Mesendoderm (in vitro differentiated cells): ENCODE measurements around the gene TMEM192. TPM values are rescaled to one million over a fixed set of nuclear protein-coding genes. Genes with fewer than 3 reads are reported as not detected.

Source experiments
- DNase-seq: peaks from one replicate; pipeline ENCODE4 v3.0.0; 2013
- H2AK5ac ChIP-seq: 2 replicates; pipeline ENCODE4 v1.6.1; 2013; ENCODE audit warnings: low read length, inconsistent platforms
- H2BK120ac ChIP-seq: 2 replicates; pipeline ENCODE4 v1.6.1; 2013; ENCODE audit warnings: low read depth, mild to moderate bottlenecking, low read length, moderate library complexity, mixed read lengths
- H2BK15ac ChIP-seq: replicated peaks from 2 replicates; pipeline ENCODE4 v1.6.1; 2013; ENCODE audit warnings: low read depth, mild to moderate bottlenecking, moderate library complexity
- H2BK5ac ChIP-seq: 2 replicates; pipeline ENCODE4 v1.6.1; 2013; ENCODE audit warnings: low read length, inconsistent platforms
- H3K18ac ChIP-seq: 2 replicates; pipeline ENCODE4 v1.6.1; 2013; ENCODE audit warnings: mild to moderate bottlenecking, low read length, mixed read lengths
- H3K23ac ChIP-seq: one replicate; pipeline ENCODE4 v1.6.1; 2013; ENCODE audit warnings: low read length
- H3K27ac ChIP-seq: 2 replicates; pipeline ENCODE4 v1.5.1; 2013; ENCODE audit warnings: low read depth, mild to moderate bottlenecking, inconsistent platforms, low read length, moderate library complexity
- H3K27me3 ChIP-seq: 2 replicates; pipeline ENCODE4 v1.6.1; 2013; ENCODE audit warnings: low read length, control low read depth, mild to moderate bottlenecking, inconsistent platforms; ENCODE audit not compliant: insufficient read depth, poor library complexity
- H3K36me3 ChIP-seq: 2 replicates; pipeline ENCODE4 v1.6.1; 2013; ENCODE audit warnings: low read length, inconsistent platforms; ENCODE audit not compliant: control insufficient read depth, insufficient read depth
- H3K4ac ChIP-seq: one replicate; pipeline ENCODE4 v1.6.1; 2013; ENCODE audit warnings: low read depth, mild to moderate bottlenecking, low read length, moderate library complexity
- H3K4me1 ChIP-seq: 2 replicates; pipeline ENCODE4 v1.6.1; 2013; ENCODE audit warnings: low read depth, low read length, inconsistent platforms; ENCODE audit not compliant: control insufficient read depth
- H3K4me2 ChIP-seq: 2 replicates; pipeline ENCODE4 v1.6.1; 2013; ENCODE audit warnings: low read length
- H3K4me3 ChIP-seq: 2 replicates; pipeline ENCODE4 v1.5.1; 2013; ENCODE audit warnings: mild to moderate bottlenecking, low read length
- H3K56ac ChIP-seq: one replicate; pipeline ENCODE4 v1.6.1; 2013; ENCODE audit warnings: low read length
- H3K79me1 ChIP-seq: 2 replicates; pipeline ENCODE4 v1.6.1; 2013; ENCODE audit warnings: low read length, inconsistent platforms
- H3K79me2 ChIP-seq: 2 replicates; pipeline ENCODE4 v1.6.1; 2013; ENCODE audit warnings: mild to moderate bottlenecking, low read length; ENCODE audit not compliant: control insufficient read depth, insufficient read depth
- H3K9ac ChIP-seq: 2 replicates; pipeline ENCODE4 v1.6.1; 2013; ENCODE audit warnings: low read length, inconsistent platforms
- H4K5ac ChIP-seq: one replicate; pipeline ENCODE4 v1.6.1; 2013; ENCODE audit warnings: low read length
- H4K8ac ChIP-seq: one replicate; pipeline ENCODE4 v1.6.1; 2013; ENCODE audit warnings: low read depth, mild to moderate bottlenecking, control low read depth, low read length, moderate library complexity
- WGBS: extraction: QIAGEN DNeasy Blood & Tissue Kit; methylation state at CpG from one replicate; pipeline ENCODE4 v1.1.7; 2013; ENCODE audit warnings: low lambda C conversion rate, missing lambda C conversion rate; ENCODE audit not compliant: insufficient coverage; ENCODE audit errors: extremely low coverage; 5-methylcytosine and 5-hydroxymethylcytosine counted together
- polyA plus RNA-seq, 2 experiments: library from polyadenylated mRNA; stranded (reverse); fragments of 200-250 nt; gene quantifications; one replicate each; pipeline ENCODE4 v1.2.3, GENCODE V29; 2013

TMEM192 gene
- 9.0 TPM for polyA plus RNA-seq (2013, experiment 1 of 2)
- polyA plus RNA-seq (2013, experiment 2 of 2), result 9.7 TPM

DNA sequence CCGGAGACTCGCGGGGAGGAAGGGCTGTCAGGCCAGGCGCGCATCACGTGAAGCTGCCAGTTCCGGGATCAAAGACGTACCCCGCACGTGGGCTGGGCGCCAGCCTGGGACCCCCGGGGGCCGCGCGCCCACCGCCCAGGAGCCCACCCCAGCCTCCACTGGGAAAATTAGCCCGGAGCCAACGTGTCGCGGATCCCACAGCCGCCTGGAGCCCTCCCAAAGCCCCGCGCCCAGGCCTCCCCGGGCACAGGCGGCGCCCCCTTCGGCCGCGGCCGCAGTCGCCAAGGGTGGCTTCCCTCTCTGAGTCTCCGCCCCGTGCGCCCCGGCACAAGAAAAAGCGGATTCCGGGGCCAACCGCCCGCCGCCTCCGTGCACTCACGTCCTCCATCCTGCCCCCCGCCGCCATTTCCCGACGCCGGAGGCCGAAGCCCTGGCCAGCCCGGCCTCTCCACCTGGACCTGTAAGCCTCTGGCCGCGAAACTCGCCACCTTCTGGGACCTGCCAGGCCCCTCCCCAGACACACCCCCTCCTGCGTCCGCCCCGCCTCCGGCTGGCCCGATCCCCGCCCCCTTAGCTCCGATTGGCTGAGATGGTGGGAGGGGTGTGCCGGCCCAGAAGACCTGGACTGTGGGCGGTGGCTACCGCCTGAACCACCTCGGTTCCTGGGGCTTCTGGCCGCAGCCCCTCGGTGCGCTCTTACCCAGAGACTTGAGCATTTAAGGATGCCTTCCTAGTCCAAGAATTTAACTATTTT lies at the start of gene TMEM192:
Gene TMEM192 (minus strand): TSS at position 493 of the 754 bp plus-strand sequence. CDS start 87 bp downstream, at position 406.
- Histone ChIP-seq H4K8ac (no peak within 1 kb of the TSS), H2BK15ac (no peak within 1 kb of the TSS), H3K4me3 (peak within 1 kb of the TSS; percentile 80), H2BK5ac (no peak within 1 kb of the TSS), H3K27me3 (no peaks in the 10 kb centered on the region), H3K4ac (no peak within 1 kb of the TSS), H2AK5ac (no peak within 1 kb of the TSS), H4K5ac (no peak within 1 kb of the TSS), H3K9ac (peak within 1 kb of the TSS; percentile 83), H3K4me2 (peak within 1 kb of the TSS; percentile 77), H3K23ac (no peak within 1 kb of the TSS), H2BK120ac (no peak within 1 kb of the TSS), H3K79me2 (no peaks in the 10 kb centered on the region), H3K4me1 (no peaks in the 10 kb centered on the region), H3K36me3 (no peaks in the 10 kb centered on the region), H3K27ac (no peak within 1 kb of the TSS), H3K18ac (peak within 1 kb of the TSS; percentile 39), H3K79me1 (no peaks in the 10 kb centered on the region), H3K56ac (peak within 1 kb of the TSS; percentile 86)
- peak; percentile 96 for DNase-seq
- no CpG with 5 or more reads among the region's 66 CpGs for WGBS

DNA sequence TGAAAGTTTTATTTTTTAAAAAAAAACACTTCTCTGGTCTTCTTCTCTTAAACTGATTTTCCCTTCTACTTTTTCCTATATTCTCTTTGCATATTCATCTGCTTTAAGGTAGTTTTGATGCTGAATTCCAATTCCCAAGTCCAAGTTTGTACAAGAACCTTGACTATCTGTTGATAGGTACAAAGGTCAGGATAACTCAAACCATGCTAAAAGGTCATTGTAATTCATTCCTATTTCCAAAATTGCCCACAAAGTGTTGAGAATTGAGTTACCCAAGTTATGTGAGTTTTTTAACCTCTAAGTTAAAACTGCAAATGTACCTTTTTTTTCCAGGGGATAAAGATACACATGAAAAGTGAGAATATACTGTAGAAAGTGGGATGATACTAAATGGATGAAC lies 46.1 kb upstream of the TMEM192 start:
- Histone ChIP-seq H3K56ac (no peak overlapping the region), H3K9ac (no peak overlapping the region), H2AK5ac (no peak overlapping the region), H3K4me2 (no peak overlapping the region), H3K27ac (no peak overlapping the region), H3K27me3 (no peaks in the 10 kb centered on the region), H3K36me3 (no peaks in the 10 kb centered on the region), H3K4me1 (no peaks in the 10 kb centered on the region), H2BK15ac (no peak overlapping the region), H4K5ac (no peak overlapping the region), H4K8ac (no peak overlapping the region), H2BK5ac (no peak overlapping the region), H3K79me1 (no peaks in the 10 kb centered on the region), H3K4ac (no peak overlapping the region), H3K4me3 (no peak overlapping the region), H3K79me2 (no peaks in the 10 kb centered on the region), H3K23ac (no peak overlapping the region), H3K18ac (no peak overlapping the region), H2BK120ac (no peak overlapping the region)
- no peak for DNase-seq

- H4K8ac ChIP-seq, result no peak overlapping the region
- no peak overlapping the region for H3K18ac ChIP-seq
- no CpG with 5 or more reads among the region's 2 CpGs for WGBS
- no peak overlapping the region for H3K4ac ChIP-seq
- no peak overlapping the region for H3K9ac ChIP-seq
- no peak overlapping the region for H3K23ac ChIP-seq
- H3K56ac ChIP-seq, result no peak overlapping the region
- H3K79me2 ChIP-seq, result no peaks in the 10 kb centered on the region
- H2AK5ac ChIP-seq, result no peak overlapping the region
- no peak overlapping the region for H2BK5ac ChIP-seq
- no peak overlapping the region for H4K5ac ChIP-seq
- H3K27me3 ChIP-seq, result no peaks in the 10 kb centered on the region
- H3K27ac ChIP-seq, result no peak overlapping the region
- no peak overlapping the region for H3K4me3 ChIP-seq
- H3K79me1 ChIP-seq, result no peaks in the 10 kb centered on the region
- H2BK15ac ChIP-seq, result no peak overlapping the region
- H2BK120ac ChIP-seq, result no peak overlapping the region
- no peaks in the 10 kb centered on the region for H3K36me3 ChIP-seq
- no peak for DNase-seq
- no peaks in the 10 kb centered on the region for H3K4me1 ChIP-seq
- no peak overlapping the region for H3K4me2 ChIP-seq
Measured at GRCh38 chr4:165156906-165157305, 44.2 kb upstream of the TMEM192 start.

GRCh38 chr4:165154482-165154881 lies 41.8 kb upstream of the TMEM192 start:
- H3K56ac ChIP-seq, result no peak overlapping the region
- no peak overlapping the region for H3K4me2 ChIP-seq
- no peak overlapping the region for H3K4me3 ChIP-seq
- H3K4me1 ChIP-seq, result no peaks in the 10 kb centered on the region
- no peak overlapping the region for H3K4ac ChIP-seq
- H3K23ac ChIP-seq, result no peak overlapping the region
- no peak overlapping the region for H2BK5ac ChIP-seq
- no peak overlapping the region for H3K18ac ChIP-seq
- H3K9ac ChIP-seq, result no peak overlapping the region
- no peaks in the 10 kb centered on the region for H3K36me3 ChIP-seq
- no peaks in the 10 kb centered on the region for H3K27me3 ChIP-seq
- H2BK15ac ChIP-seq, result no peak overlapping the region
- H3K79me1 ChIP-seq, result no peaks in the 10 kb centered on the region
- H4K8ac ChIP-seq, result no peak overlapping the region
- DNase-seq, result peak; percentile 76
- H4K5ac ChIP-seq, result no peak overlapping the region
- no peak overlapping the region for H2BK120ac ChIP-seq
- no peak overlapping the region for H2AK5ac ChIP-seq
- H3K79me2 ChIP-seq, result no peaks in the 10 kb centered on the region
- no peak overlapping the region for H3K27ac ChIP-seq

GRCh38 chr4:165152527-165152926 lies 39.9 kb upstream of the TMEM192 start:
- H2BK15ac ChIP-seq, result no peak overlapping the region
- no peak overlapping the region for H3K4me3 ChIP-seq
- no peaks in the 10 kb centered on the region for H3K79me1 ChIP-seq
- no peak overlapping the region for H2BK120ac ChIP-seq
- no peak overlapping the region for H3K9ac ChIP-seq
- DNase-seq, result no peak
- no peak overlapping the region for H3K56ac ChIP-seq
- no peaks in the 10 kb centered on the region for H3K36me3 ChIP-seq
- no peaks in the 10 kb centered on the region for H3K27me3 ChIP-seq
- no peak overlapping the region for H3K18ac ChIP-seq
- no peak overlapping the region for H4K5ac ChIP-seq
- no peaks in the 10 kb centered on the region for H3K79me2 ChIP-seq
- no peak overlapping the region for H3K23ac ChIP-seq
- H2AK5ac ChIP-seq, result no peak overlapping the region
- no peak overlapping the region for H2BK5ac ChIP-seq
- no peak overlapping the region for H3K4me2 ChIP-seq
- no peak overlapping the region for H3K27ac ChIP-seq
- no CpG with 5 or more reads among the region's 4 CpGs for WGBS
- H3K4ac ChIP-seq, result no peak overlapping the region
- H4K8ac ChIP-seq, result no peak overlapping the region
- H3K4me1 ChIP-seq, result no peaks in the 10 kb centered on the region

DNA sequence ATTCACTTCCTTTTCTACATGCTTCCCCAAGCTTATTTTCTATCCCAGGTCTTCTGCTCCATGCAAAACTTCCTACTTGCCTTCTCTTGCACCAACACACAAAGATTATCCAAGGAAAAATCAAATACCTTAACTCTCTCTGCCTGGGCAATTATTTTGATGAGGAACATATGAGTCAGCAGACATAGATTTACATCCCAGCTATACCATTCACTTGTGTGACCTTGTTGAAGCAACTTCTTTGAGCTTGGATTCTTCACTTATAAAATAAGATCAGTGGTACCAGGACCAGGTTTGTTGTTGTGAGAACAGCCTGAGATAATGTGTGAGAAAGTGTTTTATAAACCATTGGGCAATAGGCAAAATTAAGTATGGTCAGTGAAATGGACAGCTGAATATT lies 39.1 kb upstream of the TMEM192 start:
- H3K4me1 ChIP-seq, result no peaks in the 10 kb centered on the region
- H3K27me3 ChIP-seq, result no peaks in the 10 kb centered on the region
- no peak overlapping the region for H3K4me3 ChIP-seq
- no peak overlapping the region for H3K9ac ChIP-seq
- no peak overlapping the region for H2BK15ac ChIP-seq
- H3K79me2 ChIP-seq, result no peaks in the 10 kb centered on the region
- H2AK5ac ChIP-seq, result no peak overlapping the region
- H3K23ac ChIP-seq, result no peak overlapping the region
- H3K36me3 ChIP-seq, result no peaks in the 10 kb centered on the region
- no peak for DNase-seq
- H3K56ac ChIP-seq, result no peak overlapping the region
- H3K4me2 ChIP-seq, result no peak overlapping the region
- H3K27ac ChIP-seq, result no peak overlapping the region
- no peak overlapping the region for H4K5ac ChIP-seq
- no peak overlapping the region for H4K8ac ChIP-seq
- no peak overlapping the region for H2BK120ac ChIP-seq
- H3K4ac ChIP-seq, result no peak overlapping the region
- no peak overlapping the region for H3K18ac ChIP-seq
- H2BK5ac ChIP-seq, result no peak overlapping the region
- H3K79me1 ChIP-seq, result no peaks in the 10 kb centered on the region
